GM19043 (cell line): ENCODE data around the gene GGT6.
"Not testable (repeated sequence)": the region's sequence is repeated elsewhere in the genome, so short reads cannot be mapped to it uniquely, and the experiment has no call there.

Source experiments
- ATAC-seq: cut with Tn5 transposase; IDR thresholded peaks from one replicate; pipeline ENCODE4 v1.9.1; 2021; ENCODE audit warnings: low read depth; ENCODE audit not compliant: unreplicated experiment

Gene GGT6

GRCh38 chr17:4560421-4560820, at the start of gene GGT6:
Gene GGT6 (minus strand): TSS chr17:4560577. CDS start chr17:4560521, 56 bp downstream.
- ATAC-seq, result no peak

- ATAC-seq, result no peak
These were observed 49.8 kb upstream of the GGT6 start for GRCh38 chr17:4610162-4610561.

- no peak for ATAC-seq
These were observed 49.4 kb upstream of the GGT6 start for GRCh38 chr17:4609761-4610160.

- ATAC-seq, result no peak
These were observed 47.4 kb upstream of the GGT6 start for GRCh38 chr17:4607773-4608187.

- ATAC-seq, result no peak
These were observed 46.9 kb upstream of the GGT6 start for GRCh38 chr17:4607261-4607741.

- no peak for ATAC-seq
These were observed 45.4 kb upstream of the GGT6 start for GRCh38 chr17:4605826-4606225.

GRCh38 chr17:4604736-4605135, 44.4 kb upstream of the GGT6 start:
- ATAC-seq, result not testable (repeated sequence)

- no peak for ATAC-seq
These were observed 43.8 kb upstream of the GGT6 start for GRCh38 chr17:4604111-4604644.

- no peak for ATAC-seq
These were observed 41.7 kb upstream of the GGT6 start for GRCh38 chr17:4602041-4602440.

- no peak for ATAC-seq
These were observed 40.9 kb upstream of the GGT6 start for GRCh38 chr17:4601326-4601725.

GRCh38 chr17:4600563-4600962, 40.2 kb upstream of the GGT6 start:
- ATAC-seq, result no peak

GRCh38 chr17:4599505-4600281, 39.3 kb upstream of the GGT6 start:
- no peak for ATAC-seq

GRCh38 chr17:4598776-4599504, 38.6 kb upstream of the GGT6 start:
- ATAC-seq, result no peak

- no peak for ATAC-seq
These were observed 37.6 kb upstream of the GGT6 start for GRCh38 chr17:4597975-4598374.

- no peak for ATAC-seq
These were observed 36.4 kb upstream of the GGT6 start for GRCh38 chr17:4596636-4597380.

GRCh38 chr17:4595685-4596342, 35.4 kb upstream of the GGT6 start:
- not testable (repeated sequence) for ATAC-seq

GRCh38 chr17:4594931-4595684, 34.7 kb upstream of the GGT6 start:
- no peak for ATAC-seq

GRCh38 chr17:4594406-4594805, 34.0 kb upstream of the GGT6 start:
- no peak for ATAC-seq

GRCh38 chr17:4593021-4593421, 32.6 kb upstream of the GGT6 start:
- ATAC-seq, result no peak
